Measurements from ENCODE around the gene DMD. TPM values are rescaled to one million over a fixed set of nuclear protein-coding genes. Genes with fewer than 3 reads are reported as not detected.
"Not testable (repeated sequence)": the region's sequence is repeated elsewhere in the genome, so short reads cannot be mapped to it uniquely, and the experiment has no call there.

DMD gene
- total and polyA plus RNA-seq, 2 donors (not counting 1 experiment from before 2014, with no cell fraction given): 2.0 to 51.8 TPM

DNA sequence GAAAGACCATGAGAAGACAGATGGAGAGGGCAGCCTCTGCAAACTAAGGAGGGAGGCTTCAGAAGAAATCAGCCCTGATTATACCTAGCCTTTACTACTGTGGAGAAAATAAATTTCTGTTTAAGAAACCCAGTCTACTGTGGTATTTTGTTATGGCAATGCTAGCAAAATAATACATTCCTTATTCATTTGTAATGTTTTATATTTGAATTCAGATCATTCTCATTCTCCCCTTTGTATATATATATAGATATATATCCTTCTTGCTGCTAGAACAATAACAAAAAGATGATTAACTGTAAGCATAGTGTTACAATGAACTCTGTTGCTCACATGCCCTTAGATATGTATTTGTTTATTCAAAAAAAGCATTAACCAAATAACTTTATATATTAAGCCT is 22.5 kb downstream of the DMD start:
- Mint-ChIP-seq H3K27me3 (no peaks in the 10 kb centered on the region), H3K9me3 (ENCODE audit: insufficient read depth) (no peaks in the 10 kb centered on the region), H3K4me1 (no peaks in the 10 kb centered on the region), H3K27ac (no peak overlapping the region), H3K4me3 (no peak overlapping the region)
- H3K9ac ChIP-seq (ENCODE audit: low read length): no peak overlapping the region
- intact Hi-C loops (cut with micrococcal nuclease): no loop called here
- CTCF ChIA-PET: no interaction called here
- H3K79me2 ChIP-seq (ENCODE audit: control insufficient read depth, insufficient read depth, low read length): no peaks in the 10 kb centered on the region
- no peaks in the 10 kb centered on the region for H3K9me3 ChIP-seq (ENCODE audit: control extremely low read depth in 1 of 3, control insufficient read depth in 2 of 3, insufficient read depth in 1 of 3, low read length in 2 of 3)
- H4K20me1 ChIP-seq (ENCODE audit: control insufficient read depth, insufficient read depth, low read length, poor library complexity, severe bottlenecking): no peaks in the 10 kb centered on the region
- H3K4me1 ChIP-seq (ENCODE audit: control insufficient read depth in 2 of 2, insufficient read depth in 2 of 2, low read length in 2 of 2): no peaks in the 10 kb centered on the region
- ATAC-seq (ENCODE audit: low read depth) (no peak), DNase-seq (no peak)
- no peak overlapping the region for H3K27ac ChIP-seq (ENCODE audit: low read length in 2 of 2)
- TF ChIP-seq EZH2 (IDR thresholded peaks at IDR 0.05; ENCODE audit: borderline replicate concordance, insufficient read depth, low read depth, low read length, poor library complexity, severe bottlenecking): no peak
- TF ChIP-seq, protein P1, sequence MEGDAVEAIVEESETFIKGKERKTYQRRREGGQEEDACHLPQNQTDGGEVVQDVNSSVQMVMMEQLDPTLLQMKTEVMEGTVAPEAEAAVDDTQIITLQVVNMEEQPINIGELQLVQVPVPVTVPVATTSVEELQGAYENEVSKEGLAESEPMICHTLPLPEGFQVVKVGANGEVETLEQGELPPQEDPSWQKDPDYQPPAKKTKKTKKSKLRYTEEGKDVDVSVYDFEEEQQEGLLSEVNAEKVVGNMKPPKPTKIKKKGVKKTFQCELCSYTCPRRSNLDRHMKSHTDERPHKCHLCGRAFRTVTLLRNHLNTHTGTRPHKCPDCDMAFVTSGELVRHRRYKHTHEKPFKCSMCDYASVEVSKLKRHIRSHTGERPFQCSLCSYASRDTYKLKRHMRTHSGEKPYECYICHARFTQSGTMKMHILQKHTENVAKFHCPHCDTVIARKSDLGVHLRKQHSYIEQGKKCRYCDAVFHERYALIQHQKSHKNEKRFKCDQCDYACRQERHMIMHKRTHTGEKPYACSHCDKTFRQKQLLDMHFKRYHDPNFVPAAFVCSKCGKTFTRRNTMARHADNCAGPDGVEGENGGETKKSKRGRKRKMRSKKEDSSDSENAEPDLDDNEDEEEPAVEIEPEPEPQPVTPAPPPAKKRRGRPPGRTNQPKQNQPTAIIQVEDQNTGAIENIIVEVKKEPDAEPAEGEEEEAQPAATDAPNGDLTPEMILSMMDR (IDR thresholded peaks at IDR 0.05): no peak
- POLR2A ChIA-PET: no interaction called here
- H3K4me2 ChIP-seq (replicated peaks; ENCODE audit: low read depth, low read length, poor library complexity, severe bottlenecking): no peak overlapping the region
- no peak overlapping the region for H2AFZ ChIP-seq (ENCODE audit: insufficient read depth, low read depth, low read length, poor library complexity, severe bottlenecking)
- H3K27me3 ChIP-seq (replicated peaks in 1 of 4; ENCODE audit: control extremely low read depth in 1 of 4, control insufficient read depth in 3 of 4, insufficient read depth in 4 of 4, low read length in 3 of 4): no peaks in the 10 kb centered on the region
- no peaks in the 10 kb centered on the region for H3K36me3 ChIP-seq (replicated peaks in 1 of 2; ENCODE audit: control extremely low read depth in 1 of 2, control insufficient read depth in 1 of 2, extremely low read depth in 1 of 2, insufficient read depth in 2 of 2, low read length in 1 of 2)
- H3K4me3 ChIP-seq (ENCODE audit: control extremely low read depth in 1 of 5, extremely low read depth in 1 of 5, insufficient read depth in 1 of 5, low read depth in 2 of 5, low read length in 4 of 5): no peak overlapping the region

DNA sequence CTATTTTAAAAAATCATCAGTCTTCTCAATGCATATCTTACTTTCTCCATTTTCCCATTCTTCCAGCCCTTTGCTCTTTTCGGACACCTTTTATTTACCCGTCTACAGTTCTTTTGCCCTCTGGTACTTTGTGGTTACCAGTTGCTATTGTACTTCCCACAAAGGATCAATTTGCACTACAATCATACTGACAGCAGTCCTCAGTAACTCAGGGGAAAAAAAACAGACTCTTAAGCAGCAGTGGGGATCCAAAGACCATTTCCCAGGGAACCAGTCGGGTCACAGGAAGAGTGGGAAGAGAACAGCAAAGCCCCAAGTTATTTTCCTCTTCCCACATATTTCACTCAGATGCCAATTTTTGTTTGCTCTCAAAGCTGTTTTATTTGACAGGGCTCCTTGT is 23.1 kb downstream of the DMD start:
- ChIA-PET CTCF (no interaction called here), POLR2A (no interaction called here)
- H3K27ac Mint-ChIP-seq: no peak overlapping the region
- no peaks in the 10 kb centered on the region for H3K4me1 ChIP-seq (ENCODE audit: control insufficient read depth in 2 of 2, insufficient read depth in 2 of 2, low read length in 2 of 2)
- no peak overlapping the region for H3K9ac ChIP-seq (ENCODE audit: low read length)
- no peaks in the 10 kb centered on the region for H3K9me3 Mint-ChIP-seq (ENCODE audit: insufficient read depth)
- H3K27me3 ChIP-seq (replicated peaks in 1 of 4; ENCODE audit: control extremely low read depth in 1 of 4, control insufficient read depth in 3 of 4, insufficient read depth in 4 of 4, low read length in 3 of 4): no peaks in the 10 kb centered on the region
- H3K27ac ChIP-seq (ENCODE audit: low read length in 2 of 2): no peak overlapping the region
- no peak for TF ChIP-seq EZH2 (IDR thresholded peaks at IDR 0.05; ENCODE audit: borderline replicate concordance, insufficient read depth, low read depth, low read length, poor library complexity, severe bottlenecking)
- TF ChIP-seq, protein P1 (IDR thresholded peaks at IDR 0.05): no peak
- H3K4me1 Mint-ChIP-seq: no peaks in the 10 kb centered on the region
- H3K9me3 ChIP-seq (ENCODE audit: control extremely low read depth in 1 of 3, control insufficient read depth in 2 of 3, insufficient read depth in 1 of 3, low read length in 2 of 3): no peaks in the 10 kb centered on the region
- no peak overlapping the region for H3K4me3 ChIP-seq (ENCODE audit: control extremely low read depth in 1 of 5, extremely low read depth in 1 of 5, insufficient read depth in 1 of 5, low read depth in 2 of 5, low read length in 4 of 5)
- no peaks in the 10 kb centered on the region for H3K79me2 ChIP-seq (ENCODE audit: control insufficient read depth, insufficient read depth, low read length)
- no peak for DNase-seq
- no peak for ATAC-seq (ENCODE audit: low read depth)
- H4K20me1 ChIP-seq (ENCODE audit: control insufficient read depth, insufficient read depth, low read length, poor library complexity, severe bottlenecking): no peaks in the 10 kb centered on the region
- no CpG with 5 or more reads among the region's 3 CpGs for WGBS (ENCODE audit: insufficient coverage)
- no peak overlapping the region for H3K4me2 ChIP-seq (replicated peaks; ENCODE audit: low read depth, low read length, poor library complexity, severe bottlenecking)
- no peaks in the 10 kb centered on the region for H3K27me3 Mint-ChIP-seq
- no peak overlapping the region for H2AFZ ChIP-seq (ENCODE audit: insufficient read depth, low read depth, low read length, poor library complexity, severe bottlenecking)
- H3K36me3 ChIP-seq (replicated peaks in 1 of 2; ENCODE audit: control extremely low read depth in 1 of 2, control insufficient read depth in 1 of 2, extremely low read depth in 1 of 2, insufficient read depth in 2 of 2, low read length in 1 of 2): no peaks in the 10 kb centered on the region
- intact Hi-C loops (cut with micrococcal nuclease): no loop called here
- H3K4me3 Mint-ChIP-seq: no peak overlapping the region

DNA sequence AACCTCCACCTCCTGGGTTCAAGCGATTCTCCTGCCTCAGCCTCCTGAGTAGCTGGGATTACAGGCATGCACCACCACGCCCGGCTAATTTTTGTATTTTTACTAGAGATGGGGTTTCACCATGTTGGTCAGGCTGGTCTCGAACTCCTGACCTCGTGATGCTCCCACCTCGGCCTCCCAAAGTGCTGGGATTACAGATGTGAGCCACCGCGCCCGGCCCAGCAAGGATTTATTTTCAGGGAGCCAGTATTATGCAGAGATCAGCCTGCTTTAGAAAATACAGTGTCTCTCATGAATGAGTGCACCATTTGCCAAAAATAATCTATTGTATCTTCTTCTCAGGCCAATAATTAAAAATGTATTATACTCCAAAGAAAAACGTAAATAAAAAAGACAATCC is 26.5 kb downstream of the DMD start:
- H3K79me2 ChIP-seq (ENCODE audit: control insufficient read depth, insufficient read depth, low read length); H3K27ac ChIP-seq (ENCODE audit: low read length in 2 of 2); H3K27ac Mint-ChIP-seq; POLR2A ChIA-PET; H3K4me2 ChIP-seq (replicated peaks; ENCODE audit: low read depth, low read length, poor library complexity, severe bottlenecking); H3K9me3 ChIP-seq (ENCODE audit: control extremely low read depth in 1 of 3, control insufficient read depth in 2 of 3, insufficient read depth in 1 of 3, low read length in 2 of 3); H3K9ac ChIP-seq (ENCODE audit: low read length); H4K20me1 ChIP-seq (ENCODE audit: control insufficient read depth, insufficient read depth, low read length, poor library complexity, severe bottlenecking); H3K4me1 ChIP-seq (ENCODE audit: control insufficient read depth in 2 of 2, insufficient read depth in 2 of 2, low read length in 2 of 2); DNase-seq; H3K4me3 ChIP-seq (ENCODE audit: control extremely low read depth in 1 of 5, extremely low read depth in 1 of 5, insufficient read depth in 1 of 5, low read depth in 2 of 5, low read length in 4 of 5); H2AFZ ChIP-seq (ENCODE audit: insufficient read depth, low read depth, low read length, poor library complexity, severe bottlenecking); H3K4me1 Mint-ChIP-seq; intact Hi-C loops (cut with micrococcal nuclease); H3K9me3 Mint-ChIP-seq (ENCODE audit: insufficient read depth); H3K36me3 ChIP-seq (replicated peaks in 1 of 2; ENCODE audit: control extremely low read depth in 1 of 2, control insufficient read depth in 1 of 2, extremely low read depth in 1 of 2, insufficient read depth in 2 of 2, low read length in 1 of 2); CTCF ChIA-PET; ATAC-seq (ENCODE audit: low read depth); H3K27me3 ChIP-seq (replicated peaks in 1 of 4; ENCODE audit: control extremely low read depth in 1 of 4, control insufficient read depth in 3 of 4, insufficient read depth in 4 of 4, low read length in 3 of 4); H3K27me3 Mint-ChIP-seq; H3K4me3 Mint-ChIP-seq: not testable (repeated sequence)
- 100% methylated on average over 6 of the region's 10 CpGs for WGBS (ENCODE audit: insufficient coverage)
